ENCODE measurements around the gene ARSJ.

- TF ChIP-seq CTCF (IDR thresholded peaks at IDR 0.05) (no peak), POLR2A (IDR thresholded peaks at IDR 0.05) (no peak)
These were observed 25.6 kb downstream of the ARSJ start for GRCh38 chr4:113953888-113954287.

Data from uterus (tissue), 2 donors.